B cell (primary cell): ENCODE measurements around the gene STX17. TPM values are rescaled to one million over a fixed set of nuclear protein-coding genes. Genes with fewer than 3 reads are reported as not detected.
A peak's percentile ranks its signal among the peaks of the same experiment; 100 is the strongest.
"Not testable (repeated sequence)": the region's sequence is repeated elsewhere in the genome, so short reads cannot be mapped to it uniquely, and the experiment has no call there.

ENCODE experiments used
- ATAC-seq: fragments of 200-7000 bp; cut with Tn5 transposase; one replicate; pipeline ENCODE4 v1.10.0; 2021; ENCODE audit warnings: low read depth, mild to moderate bottlenecking, moderate number of reproducible peaks, moderate library complexity
- CTCF ChIA-PET: fragments of 350-600 bp; sonication (Branson Sonifier 250); formaldehyde crosslinking; loops from one replicate; lab custom pipeline; 2021; ENCODE audit warnings: antibody characterized with exemption, inconsistent platforms; lab: Charles Lee
- POLR2A ChIA-PET: fragments of 350-600 bp; sonication (Branson Sonifier 250); formaldehyde crosslinking; loops from one replicate; lab custom pipeline; 2021; ENCODE audit warnings: antibody characterized with exemption; lab: Charles Lee
- DNase-seq: peaks from one replicate; pipeline ENCODE4 v3.0.0; 2013
- H2AFZ ChIP-seq: 2 replicates; pipeline ENCODE4 v1.6.1; 2012; ENCODE audit warnings: mild to moderate bottlenecking, low read depth, low read length; ENCODE audit not compliant: insufficient read depth, poor library complexity, severe bottlenecking
- H3K27ac ChIP-seq, 2 donors: 1 replicate in 1 of 2; 2 replicates in 1 of 2; pipeline ENCODE4 v1.5.1; 2012 to 2013; ENCODE audit warnings: low read length in 2 of 2, mild to moderate bottlenecking in 2 of 2, moderate library complexity in 1 of 2
- H3K27me3 ChIP-seq, 4 experiments: fragments of 200-600 bp in 1 of 4; sonication (generic) in 1 of 4; replicated peaks in 1 of 4; 1 replicate in 2 of 4; 2 replicates in 2 of 4; pipeline versions ENCODE4 v1.6.1 to v1.7.0; 2013 to 2016; ENCODE audit warnings: low read length in 3 of 4, mild to moderate bottlenecking in 2 of 4, mixed read lengths in 1 of 4, moderate library complexity in 1 of 4; ENCODE audit not compliant: insufficient read depth in 4 of 4, control insufficient read depth in 3 of 4; ENCODE audit errors: control extremely low read depth in 1 of 4
- H3K36me3 ChIP-seq, 2 experiments: replicated peaks in 1 of 2; 1 replicate in 1 of 2; 2 replicates in 1 of 2; pipeline versions ENCODE4 v1.6.1 to v1.7.1; 2013; ENCODE audit warnings: low read length in 1 of 2; ENCODE audit not compliant: insufficient read depth in 2 of 2, control insufficient read depth in 1 of 2; ENCODE audit errors: control extremely low read depth in 1 of 2, extremely low read depth in 1 of 2
- H3K4me1 ChIP-seq, 2 donors: fragments of 200-600 bp in 1 of 2; sonication (generic) in 1 of 2; 1 replicate in 1 of 2; 2 replicates in 1 of 2; pipeline versions ENCODE4 v1.5.1 to v1.6.1; 2013 to 2017; ENCODE audit warnings: low read length in 2 of 2; ENCODE audit not compliant: control insufficient read depth in 2 of 2, insufficient read depth in 2 of 2
- H3K4me2 ChIP-seq: replicated peaks from 2 replicates; pipeline ENCODE3; 2012; ENCODE audit warnings: mild to moderate bottlenecking, low read depth, low read length; ENCODE audit not compliant: poor library complexity, severe bottlenecking
- H3K4me3 ChIP-seq, 5 experiments: fragments of 200-600 bp in 1 of 5; sonication (generic) in 1 of 5; 1 replicate in 3 of 5; 2 replicates in 2 of 5; pipeline versions ENCODE4 v1.5.1 to v1.7.0; 2011 to 2016; ENCODE audit warnings: low read length in 4 of 5, mild to moderate bottlenecking in 4 of 5, low read depth in 2 of 5, control low read depth in 1 of 5, moderate library complexity in 1 of 5; ENCODE audit not compliant: insufficient read depth in 1 of 5; ENCODE audit errors: control extremely low read depth in 1 of 5, extremely low read depth in 1 of 5
- H3K79me2 ChIP-seq: fragments of 200-600 bp; sonication (generic); one replicate; pipeline ENCODE4 v1.6.0; 2016; ENCODE audit warnings: low read length; ENCODE audit not compliant: control insufficient read depth, insufficient read depth
- H3K9ac ChIP-seq: fragments of 200-600 bp; sonication (generic); 2 replicates; pipeline ENCODE4 v1.6.1; 2017; ENCODE audit warnings: mild to moderate bottlenecking, low read length, moderate library complexity
- H3K9me3 ChIP-seq, 3 donors: one replicate each; pipeline versions ENCODE4 v1.6.1 to v1.7.1; 2013; ENCODE audit warnings: low read length in 2 of 3; ENCODE audit not compliant: control insufficient read depth in 2 of 3, insufficient read depth in 1 of 3; ENCODE audit errors: control extremely low read depth in 1 of 3
- H4K20me1 ChIP-seq: 2 replicates; pipeline ENCODE4 v1.6.0; 2012; ENCODE audit warnings: mild to moderate bottlenecking, low read length; ENCODE audit not compliant: insufficient read depth, control insufficient read depth, poor library complexity, severe bottlenecking
- H3K27ac Mint-ChIP-seq: one replicate; pipeline ENCODE4 v1.8.0; 2021; ENCODE audit warnings: mixed read lengths
- H3K27me3 Mint-ChIP-seq: one replicate; pipeline ENCODE4 v1.8.0; 2021; ENCODE audit warnings: mixed read lengths
- H3K4me1 Mint-ChIP-seq: one replicate; pipeline ENCODE4 v1.8.0; 2021; ENCODE audit warnings: mixed read lengths
- H3K4me3 Mint-ChIP-seq: one replicate; pipeline ENCODE4 v1.8.0; 2021; ENCODE audit warnings: mixed read lengths
- H3K9me3 Mint-ChIP-seq: one replicate; pipeline ENCODE4 v1.8.0; 2022; ENCODE audit warnings: mixed read lengths; ENCODE audit not compliant: insufficient read depth
- CTCF ChIP-seq: fragments of 200-600 bp; IDR thresholded peaks from one replicate; pipeline ENCODE4 v1.8.0; 2022; ENCODE audit warnings: antibody characterized with exemption, mild to moderate bottlenecking
- EZH2 ChIP-seq: IDR thresholded peaks from 2 replicates; pipeline ENCODE4 v1.6.1; 2012; ENCODE audit warnings: borderline replicate concordance, low read depth, mild to moderate bottlenecking, moderate library complexity, low read length; ENCODE audit not compliant: insufficient read depth, poor library complexity, severe bottlenecking
- WGBS: methylation state at CpG from one replicate; pipeline ENCODE4 v1.1.5; 2013; ENCODE audit warnings: missing lambda C conversion rate; ENCODE audit not compliant: insufficient coverage; 5-methylcytosine and 5-hydroxymethylcytosine counted together
- intact Hi-C: fragments of 100-400 bp; cut with micrococcal nuclease; formaldehyde crosslinking; loops from one replicate; pipeline ENCODE4 v1.10.0; 2022
- polyA minus RNA-seq: library from RNA; depleted of rRNA, polyadenylated mRNA; stranded (reverse); fragments of >200 nt; gene quantifications from 2 replicates; pipeline ENCODE4 v1.2.3, GENCODE V29; 2012
- polyA plus RNA-seq: library from polyadenylated mRNA; depleted of rRNA; stranded (reverse); fragments of >200 nt; gene quantifications from 2 replicates; pipeline ENCODE4 v1.2.3, GENCODE V29; 2012
- total RNA-seq, 2 donors: library from RNA; stranded (reverse); fragments of 120-200 nt in 1 of 2; gene quantifications; 1 replicate in 1 of 2; 2 replicates in 1 of 2; pipeline versions ENCODE4 v1.2.3 to v1.2.4, GENCODE V29; 2013 to 2022

The STX17 gene
- 40.2 and 42.9 TPM in 2 replicates for total RNA-seq
- total RNA-seq (2013) = 26.9 TPM
- polyA plus RNA-seq = 7.2 and 10.2 TPM in 2 replicates
- 8.7 and 9.4 TPM in 2 replicates for polyA minus RNA-seq

- Histone ChIP-seq H4K20me1 (peaks cover 2% of the 10 kb centered on the region), H3K27ac (peak within 1 kb of the TSS; percentile 91 to 96), H3K4me3 (peak within 1 kb of the TSS; percentile 75 to 98 (median 97)), H3K4me1 (peaks cover 4 to 14% of the 10 kb centered on the region in 2 donors), H3K27me3 (peaks cover 0 to 3% (median 0%) of the 10 kb centered on the region in 4 experiments), H3K36me3 (peaks cover 0 to 4% of the 10 kb centered on the region in 2 experiments), H3K9me3 (no peaks in the 10 kb centered on the region), H2AFZ (peak within 1 kb of the TSS; percentile 84), H3K9ac (peak within 1 kb of the TSS; percentile 83), H3K79me2 (peaks cover 25% of the 10 kb centered on the region), H3K4me2 (peak within 1 kb of the TSS; percentile 83)
- H3K4me3 Mint-ChIP-seq = peak within 1 kb of the TSS; percentile 99
- peaks cover 17% of the 10 kb centered on the region for H3K4me1 Mint-ChIP-seq
- H3K27me3 Mint-ChIP-seq = no peaks in the 10 kb centered on the region
- DNase-seq = peak; percentile 93
- 1% methylated on average over 66 of the region's 76 CpGs for WGBS
- TF ChIP-seq CTCF (no peak), EZH2 (no peak)
- H3K27ac Mint-ChIP-seq = peak within 1 kb of the TSS; percentile 98
- CTCF ChIA-PET = interaction anchor here (0.7 to 2.1 kb wide), 7 partner anchors 19 to 1058 kb away, joined by 3 to 6 read pairs (median 4); no protein-coding TSS in a partner anchor
- H3K9me3 Mint-ChIP-seq = no peaks in the 10 kb centered on the region
- intact Hi-C loops = loop anchor here (1.0 to 2.0 kb wide), 4 partner anchors 87 to 722 kb away; partner anchors contain the start of gene INVS
- POLR2A ChIA-PET = no interaction called here
- peak; percentile 88 for ATAC-seq
Observed at GRCh38 chr9:99906403-99907207, at the start of gene STX17. STX17 (plus strand) TSS chr9:99906654; CDS start chr9:99915240, 8,586 bp downstream.

GRCh38 chr9:99857576-99857975, 48.9 kb upstream of the STX17 start:
- H3K4me2 ChIP-seq, ATAC-seq, H3K36me3 ChIP-seq, H4K20me1 ChIP-seq, H3K4me3 ChIP-seq, H3K27ac Mint-ChIP-seq, intact Hi-C loops, H3K9me3 ChIP-seq, POLR2A ChIA-PET, H3K9ac ChIP-seq, H3K27me3 ChIP-seq, H3K4me1 ChIP-seq, H3K4me3 Mint-ChIP-seq, H3K79me2 ChIP-seq, H2AFZ ChIP-seq, H3K27me3 Mint-ChIP-seq, H3K27ac ChIP-seq, H3K4me1 Mint-ChIP-seq, DNase-seq, H3K9me3 Mint-ChIP-seq: not testable (repeated sequence)
- CTCF ChIA-PET = interaction anchor here (0.6 kb wide), 1 partner anchor 673 kb away, joined by 3 read pairs; no protein-coding TSS in a partner anchor
- WGBS = no CpG with 5 or more reads among the region's 3 CpGs
